Measurements from ENCODE around the gene SLC22A15. TPM values are rescaled to one million over a fixed set of nuclear protein-coding genes. Genes with fewer than 3 reads are reported as not detected.
A peak's percentile ranks its signal among the peaks of the same experiment; 100 is the strongest.

SLC22A15 gene
- 1 to 10 TPM; 4.5 to 9.3 (median 5.6) TPM for total RNA-seq
- polyA plus RNA-seq = 3.5 TPM
- long read RNA-seq, donor 1, full-length matches to known transcripts = 7 of 10 reads
- long read RNA-seq, donor 1, partial matches to known transcripts = 0 of 10 reads
- long read RNA-seq, donor 1, other reads (novel, unspliced or antisense) = 3 of 10 reads
- long read RNA-seq, donor 2, full-length matches to known transcripts = 4 of 8 reads
- long read RNA-seq, donor 2, partial matches to known transcripts = 1 of 8 reads
- long read RNA-seq, donor 2, other reads (novel, unspliced or antisense) = 3 of 8 reads
- long read RNA-seq, donor 3, full-length matches to known transcripts = 1 of 4 reads
- long read RNA-seq, donor 3, partial matches to known transcripts = 2 of 4 reads
- long read RNA-seq, donor 3, other reads (novel, unspliced or antisense) = 1 of 4 reads
- long read RNA-seq, donor 4, full-length matches to known transcripts = 4 of 7 reads
- long read RNA-seq, donor 4, partial matches to known transcripts = 0 of 7 reads
- long read RNA-seq, donor 4, other reads (novel, unspliced or antisense) = 3 of 7 reads

DNA sequence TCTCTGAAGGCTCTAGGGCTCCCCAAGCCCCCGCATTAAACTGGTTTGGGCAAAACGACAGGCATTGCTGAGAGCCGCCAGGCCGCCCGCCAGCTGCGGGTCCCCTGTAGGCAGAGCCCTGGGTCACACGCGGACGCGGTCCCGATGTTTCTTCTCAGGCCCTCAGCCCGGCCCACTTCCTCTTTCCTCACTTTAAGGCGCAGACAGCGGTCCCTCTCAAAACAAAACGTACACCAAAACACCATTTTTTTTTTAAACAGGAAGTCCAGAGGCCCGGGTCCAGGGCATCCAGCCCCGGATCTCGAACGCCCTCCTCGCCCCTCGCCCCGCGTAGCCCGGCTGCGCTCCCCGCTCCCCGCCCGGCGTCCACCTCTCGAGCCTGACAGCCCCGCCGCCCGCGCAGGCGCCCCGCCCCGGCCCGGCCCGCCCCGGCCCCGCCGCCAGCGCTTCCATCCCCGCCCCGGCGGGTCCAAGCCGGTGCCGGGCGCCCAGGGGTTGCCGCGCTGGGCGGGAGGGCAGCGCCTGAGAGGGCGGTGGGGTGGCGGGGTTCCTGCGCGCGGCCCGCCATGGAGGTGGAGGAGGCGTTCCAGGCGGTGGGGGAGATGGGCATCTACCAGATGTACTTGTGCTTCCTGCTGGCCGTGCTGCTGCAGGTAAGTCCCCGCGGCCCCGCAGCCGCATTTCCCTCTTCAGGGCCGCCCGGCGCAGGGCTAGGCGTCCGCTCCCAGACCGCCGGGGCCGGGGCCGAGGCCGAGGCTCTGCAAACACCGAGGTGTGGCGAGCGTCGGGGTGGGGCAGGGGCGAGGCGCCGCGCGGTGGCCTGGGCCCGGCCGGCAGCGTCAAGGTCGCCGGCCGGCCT lies at the start of gene SLC22A15:
SLC22A15 (plus strand) TSS at position 452 of the 859 bp plus-strand sequence; CDS start at position 567, 115 bp downstream.
- ATAC-seq (peak; percentile 88 to 89), DNase-seq (peak; percentile 72 to 92 (median 87))
- H3K9me3 ChIP-seq (ENCODE audit: control insufficient read depth, low read length) = no peaks in the 10 kb centered on the region
- H3K4me3 ChIP-seq (ENCODE audit: low read length) = peak within 1 kb of the TSS; percentile 94
- no peaks in the 10 kb centered on the region for H3K27me3 ChIP-seq (ENCODE audit: control insufficient read depth, insufficient read depth)
- WGBS = 1% methylated on average over 91 of the region's 91 CpGs
- intact Hi-C loops (cut with DNase I) = loop anchor here in 1 of 4 donors (10.0 kb wide), 1 partner anchor 171 kb away; no protein-coding TSS in a partner anchor
- H3K4me1 ChIP-seq (ENCODE audit: control insufficient read depth, insufficient read depth, low read length) = no peaks in the 10 kb centered on the region
- H3K27ac ChIP-seq (ENCODE audit: low read length) = peak within 1 kb of the TSS; percentile 62

GRCh38 chr1:115927971-115928370 lies 48.3 kb upstream of the SLC22A15 start:
- no peaks in the 10 kb centered on the region for H3K9me3 ChIP-seq (ENCODE audit: control insufficient read depth, low read length)
- no peaks in the 10 kb centered on the region for H3K4me1 ChIP-seq (ENCODE audit: control insufficient read depth, insufficient read depth, low read length)
- WGBS = 78% methylated on average over 4 of the region's 4 CpGs
- intact Hi-C loops (cut with DNase I) = no loop called here
- ATAC-seq (no peak), DNase-seq (no peak)
- H3K27ac ChIP-seq (ENCODE audit: low read length) = no peak overlapping the region
- H3K27me3 ChIP-seq (ENCODE audit: control insufficient read depth, insufficient read depth) = no peaks in the 10 kb centered on the region
- no peak overlapping the region for H3K4me3 ChIP-seq (ENCODE audit: low read length)

GRCh38 chr1:115929881-115930280 lies 46.4 kb upstream of the SLC22A15 start:
- WGBS = 44% methylated on average over 5 of the region's 5 CpGs
- intact Hi-C loops (cut with DNase I) = no loop called here
- DNase-seq = no peak

GRCh38 chr1:115933625-115934024 lies 42.7 kb upstream of the SLC22A15 start:
- WGBS = 81% methylated on average over 3 of the region's 3 CpGs
- H3K4me1 ChIP-seq (ENCODE audit: control insufficient read depth, insufficient read depth, low read length) = no peaks in the 10 kb centered on the region
- no peak overlapping the region for H3K4me3 ChIP-seq (ENCODE audit: low read length)
- H3K27me3 ChIP-seq (ENCODE audit: control insufficient read depth, insufficient read depth) = no peaks in the 10 kb centered on the region
- no peak for DNase-seq
- intact Hi-C loops (cut with DNase I) = no loop called here
- no peak for ATAC-seq
- no peak overlapping the region for H3K27ac ChIP-seq (ENCODE audit: low read length)
- H3K9me3 ChIP-seq (ENCODE audit: control insufficient read depth, low read length) = no peaks in the 10 kb centered on the region

More at GRCh38 chr1:115929881-115930280, 46.4 kb upstream of the SLC22A15 start:
- H3K4me1 ChIP-seq (ENCODE audit: control insufficient read depth, insufficient read depth, low read length) = no peaks in the 10 kb centered on the region
- H3K9me3 ChIP-seq (ENCODE audit: control insufficient read depth, low read length) = no peaks in the 10 kb centered on the region
- H3K27me3 ChIP-seq (ENCODE audit: control insufficient read depth, insufficient read depth) = no peaks in the 10 kb centered on the region
- no peak overlapping the region for H3K4me3 ChIP-seq (ENCODE audit: low read length)
- peak in 1 of 2 donors; percentile 38 for ATAC-seq
- no peak overlapping the region for H3K27ac ChIP-seq (ENCODE audit: low read length)

DNA sequence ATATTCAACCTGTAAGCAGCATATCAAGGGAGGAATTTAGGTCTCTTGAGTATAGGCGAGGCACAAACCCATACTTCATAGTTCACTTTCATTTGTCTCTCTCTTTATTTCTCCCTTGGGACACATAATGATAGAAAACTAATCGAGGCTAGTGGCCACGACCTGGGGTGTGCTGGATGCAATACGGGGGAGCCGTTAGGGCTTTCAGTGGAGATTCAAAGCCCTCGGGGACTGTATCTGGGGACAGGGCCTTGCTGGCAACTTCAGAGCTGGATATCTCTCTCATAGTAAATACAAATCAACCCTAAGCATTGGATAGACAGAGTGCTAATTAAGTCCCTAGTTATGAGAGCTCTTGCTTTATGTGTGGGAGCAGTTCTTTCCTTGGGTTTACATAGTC lies 36.9 kb upstream of the SLC22A15 start:
- no peak for DNase-seq
- no peak overlapping the region for H3K4me3 ChIP-seq (ENCODE audit: low read length)
- WGBS = 73% methylated on average over 6 of the region's 6 CpGs
- H3K4me1 ChIP-seq (ENCODE audit: control insufficient read depth, insufficient read depth, low read length) = no peaks in the 10 kb centered on the region
- H3K27me3 ChIP-seq (ENCODE audit: control insufficient read depth, insufficient read depth) = no peaks in the 10 kb centered on the region
- intact Hi-C loops (cut with DNase I) = no loop called here
- no peak overlapping the region for H3K27ac ChIP-seq (ENCODE audit: low read length)
- ATAC-seq = no peak
- H3K9me3 ChIP-seq (ENCODE audit: control insufficient read depth, low read length) = no peaks in the 10 kb centered on the region

DNA sequence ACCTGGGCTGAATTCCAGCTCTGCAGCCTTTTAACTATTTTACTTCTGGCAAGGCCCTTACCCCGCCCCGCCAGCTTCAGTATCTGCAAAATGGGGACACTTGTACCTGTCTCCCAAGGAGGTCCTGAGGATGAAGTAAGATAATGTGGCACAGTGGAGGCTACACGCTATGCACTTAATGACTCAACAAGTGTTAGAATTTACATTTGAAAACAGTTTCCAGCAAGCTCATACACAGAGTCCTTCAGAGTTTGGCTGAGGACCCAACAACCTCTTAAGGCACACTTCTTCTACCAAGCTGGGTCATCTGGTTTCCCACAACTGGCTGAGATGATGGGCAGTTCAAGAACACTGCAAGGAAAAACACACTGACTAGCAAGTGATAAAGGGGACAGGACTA lies 30.2 kb upstream of the SLC22A15 start:
- 49% methylated on average over 3 of the region's 3 CpGs for WGBS
- H3K9me3 ChIP-seq (ENCODE audit: control insufficient read depth, low read length) = no peaks in the 10 kb centered on the region
- H3K4me3 ChIP-seq (ENCODE audit: low read length) = no peak overlapping the region
- no peak overlapping the region for H3K27ac ChIP-seq (ENCODE audit: low read length)
- intact Hi-C loops (cut with DNase I) = no loop called here
- H3K4me1 ChIP-seq (ENCODE audit: control insufficient read depth, insufficient read depth, low read length) = peaks cover 2% of the 10 kb centered on the region
- no peak for DNase-seq
- H3K27me3 ChIP-seq (ENCODE audit: control insufficient read depth, insufficient read depth) = no peaks in the 10 kb centered on the region
- ATAC-seq = no peak

DNA sequence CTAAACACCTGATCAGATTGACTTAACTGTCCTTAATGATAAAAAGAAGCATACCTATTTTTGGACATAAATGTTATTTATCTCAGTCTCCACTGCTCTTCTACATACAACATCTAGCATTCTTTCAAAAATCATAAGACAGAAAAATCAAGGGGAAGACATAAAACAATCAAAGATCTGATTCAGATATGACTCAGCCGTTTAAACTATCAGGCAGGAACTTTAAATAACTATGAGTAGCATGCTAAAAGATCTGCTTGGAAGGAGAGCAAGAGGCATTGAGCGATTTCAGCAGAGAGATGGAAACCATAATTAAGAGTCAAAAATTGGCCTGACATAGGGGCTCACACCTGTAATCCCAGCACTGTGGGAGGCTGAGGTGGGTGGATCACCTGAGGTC lies 27.2 kb upstream of the SLC22A15 start:
- intact Hi-C loops (cut with DNase I) = no loop called here
- H3K27me3 ChIP-seq (ENCODE audit: control insufficient read depth, insufficient read depth) = no peaks in the 10 kb centered on the region
- no peaks in the 10 kb centered on the region for H3K9me3 ChIP-seq (ENCODE audit: control insufficient read depth, low read length)
- ATAC-seq = no peak
- H3K4me1 ChIP-seq (ENCODE audit: control insufficient read depth, insufficient read depth, low read length) = peaks cover 2% of the 10 kb centered on the region
- 71% methylated on average over 2 of the region's 2 CpGs for WGBS
- no peak overlapping the region for H3K27ac ChIP-seq (ENCODE audit: low read length)
- no peak for DNase-seq
- H3K4me3 ChIP-seq (ENCODE audit: low read length) = no peak overlapping the region

GRCh38 chr1:115951560-115951959 lies 24.8 kb upstream of the SLC22A15 start:
- no peak overlapping the region for H3K4me3 ChIP-seq (ENCODE audit: low read length)
- no peaks in the 10 kb centered on the region for H3K27me3 ChIP-seq (ENCODE audit: control insufficient read depth, insufficient read depth)
- no peaks in the 10 kb centered on the region for H3K4me1 ChIP-seq (ENCODE audit: control insufficient read depth, insufficient read depth, low read length)
- DNase-seq (no peak), ATAC-seq (no peak)
- H3K27ac ChIP-seq (ENCODE audit: low read length) = no peak overlapping the region
- H3K9me3 ChIP-seq (ENCODE audit: control insufficient read depth, low read length) = no peaks in the 10 kb centered on the region
- intact Hi-C loops (cut with DNase I) = no loop called here

DNA sequence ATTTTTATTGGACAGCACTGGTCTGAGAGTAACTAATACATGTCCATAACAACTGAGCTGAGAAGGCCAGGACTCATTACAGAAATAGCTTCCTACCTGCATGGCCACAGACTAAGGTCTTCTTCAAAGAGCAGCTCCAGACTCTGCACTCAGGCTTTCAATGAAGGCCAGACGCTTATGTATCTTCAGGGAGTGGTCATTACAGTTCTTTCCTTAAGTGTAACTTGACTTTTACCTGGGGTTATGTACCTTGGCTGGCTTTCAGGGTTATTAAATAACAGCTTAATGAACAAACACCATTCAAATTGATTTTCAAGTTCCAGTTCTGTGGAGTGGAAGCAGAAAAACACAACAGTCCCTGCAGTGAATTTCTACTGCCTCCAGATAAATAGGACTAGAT lies 23.8 kb upstream of the SLC22A15 start:
- ATAC-seq (no peak), DNase-seq (no peak)
- Histone ChIP-seq H3K4me3 (ENCODE audit: low read length) (no peak overlapping the region), H3K4me1 (ENCODE audit: control insufficient read depth, insufficient read depth, low read length) (no peaks in the 10 kb centered on the region), H3K9me3 (ENCODE audit: control insufficient read depth, low read length) (no peaks in the 10 kb centered on the region), H3K27me3 (ENCODE audit: control insufficient read depth, insufficient read depth) (no peaks in the 10 kb centered on the region), H3K27ac (ENCODE audit: low read length) (no peak overlapping the region)
- intact Hi-C loops (cut with DNase I) = no loop called here
- WGBS = 0% methylated on average over 1 of the region's 1 CpG

DNA sequence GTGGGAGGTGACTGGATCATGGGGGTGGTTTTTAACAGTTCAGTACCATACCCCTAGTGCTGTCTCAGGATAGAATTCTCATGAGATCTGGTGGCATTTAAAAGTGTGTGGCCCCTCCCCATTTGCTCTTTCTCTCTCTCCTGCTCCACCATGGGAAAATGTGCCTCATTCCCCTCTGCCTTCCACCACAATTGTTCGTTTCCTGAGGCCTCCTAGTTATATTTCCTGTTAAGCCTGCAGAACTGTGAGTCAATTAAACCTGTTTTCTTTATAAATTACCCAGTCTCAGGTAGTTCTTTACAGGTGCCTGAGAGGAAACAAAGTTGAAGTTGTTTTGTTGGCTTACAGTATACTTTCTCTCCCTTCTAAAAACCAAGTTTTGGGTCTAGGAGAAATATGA lies 23.1 kb upstream of the SLC22A15 start:
- Histone ChIP-seq H3K4me1 (ENCODE audit: control insufficient read depth, insufficient read depth, low read length) (no peaks in the 10 kb centered on the region), H3K9me3 (ENCODE audit: control insufficient read depth, low read length) (no peaks in the 10 kb centered on the region), H3K27me3 (ENCODE audit: control insufficient read depth, insufficient read depth) (no peaks in the 10 kb centered on the region), H3K4me3 (ENCODE audit: low read length) (no peak overlapping the region), H3K27ac (ENCODE audit: low read length) (no peak overlapping the region)
- 63% methylated on average over 1 of the region's 1 CpG for WGBS
- ATAC-seq (no peak), DNase-seq (no peak)
- intact Hi-C loops (cut with DNase I) = no loop called here

GRCh38 chr1:115954684-115955083 lies 21.6 kb upstream of the SLC22A15 start:
- Histone ChIP-seq H3K9me3 (ENCODE audit: control insufficient read depth, low read length) (no peaks in the 10 kb centered on the region), H3K4me3 (ENCODE audit: low read length) (no peak overlapping the region), H3K4me1 (ENCODE audit: control insufficient read depth, insufficient read depth, low read length) (no peaks in the 10 kb centered on the region), H3K27me3 (ENCODE audit: control insufficient read depth, insufficient read depth) (no peaks in the 10 kb centered on the region), H3K27ac (ENCODE audit: low read length) (no peak overlapping the region)
- intact Hi-C loops (cut with DNase I) = no loop called here
- ATAC-seq = no peak
- 48% methylated on average over 2 of the region's 2 CpGs for WGBS
- no peak for DNase-seq

All from right cardiac atrium (tissue), 5 donors.